SJSA1 (cell line): Measurements from ENCODE around the gene SERPINA5. TPM values are rescaled to one million over a fixed set of nuclear protein-coding genes. Genes with fewer than 3 reads are reported as not detected.
"Not testable (repeated sequence)": the region's sequence is repeated elsewhere in the genome, so short reads cannot be mapped to it uniquely, and the experiment has no call there.

Experiments
- DNase-seq, 2 experiments: peaks; one replicate each; pipeline ENCODE4 v3.0.0-alpha.2; 2015 to 2020; ENCODE audit warnings: low spot score in 2 of 2, low read depth in 1 of 2
- H3K27ac ChIP-seq: fragments of 250-450 bp; sonication (Bioruptor Pico); 2 replicates; pipeline ENCODE4 v1.5.1; 2020; ENCODE audit warnings: mild to moderate bottlenecking, moderate library complexity
- H3K27me3 ChIP-seq: fragments of 250-450 bp; sonication (Bioruptor Pico); replicated peaks from 2 replicates; pipeline ENCODE4 v1.5.1; 2020; ENCODE audit warnings: mild to moderate bottlenecking, moderate library complexity
- H3K36me3 ChIP-seq: fragments of 250-450 bp; sonication (Bioruptor Pico); 2 replicates; pipeline ENCODE4 v1.5.1; 2020; ENCODE audit warnings: mild to moderate bottlenecking
- H3K4me1 ChIP-seq: fragments of 250-450 bp; sonication (Bioruptor Pico); replicated peaks from 2 replicates; pipeline ENCODE4 v1.6.1; 2021; ENCODE audit warnings: mild to moderate bottlenecking
- H3K4me3 ChIP-seq: fragments of 250-450 bp; sonication (Bioruptor Pico); 2 replicates; pipeline ENCODE4 v1.5.1; 2020; ENCODE audit warnings: mild to moderate bottlenecking
- H3K9me3 ChIP-seq: fragments of 250-450 bp; sonication (Bioruptor Pico); replicated peaks from 2 replicates; pipeline ENCODE4 v1.5.1; 2020; ENCODE audit warnings: mild to moderate bottlenecking
- total RNA-seq: library from RNA; depleted of rRNA; stranded (reverse); fragments of >200 nt; shearing (Covaris generic); gene quantifications from 2 replicates; pipeline ENCODE4 v1.2.3, GENCODE V29; 2014

Gene SERPINA5
- total RNA-seq, 1 experiment from 2014 or later, result 0.42 TPM

- Histone ChIP-seq H3K27me3 (no peaks in the 10 kb centered on the region), H3K27ac (no peak overlapping the region), H3K4me1 (peaks cover 6% of the 10 kb centered on the region; the same call in 1 of the 2 replicates), H3K36me3 (no peaks in the 10 kb centered on the region), H3K4me3 (no peak overlapping the region), H3K9me3 (no peaks in the 10 kb centered on the region)
- DNase-seq, result no peak
Measured at GRCh38 chr14:94573475-94574277, 7.5 kb upstream of the SERPINA5 start.

- no peak for DNase-seq
- no peak overlapping the region for H3K27ac ChIP-seq
- no peaks in the 10 kb centered on the region for H3K27me3 ChIP-seq
- H3K9me3 ChIP-seq, result no peaks in the 10 kb centered on the region
- H3K4me3 ChIP-seq, result no peak overlapping the region
- H3K4me1 ChIP-seq, result peaks cover 6% of the 10 kb centered on the region; the same call in 1 of the 2 replicates
- no peaks in the 10 kb centered on the region for H3K36me3 ChIP-seq
Measured at GRCh38 chr14:94574336-94574735, 6.9 kb upstream of the SERPINA5 start.

- Histone ChIP-seq H3K9me3 (no peaks in the 10 kb centered on the region), H3K27me3 (no peaks in the 10 kb centered on the region), H3K4me3 (no peak overlapping the region), H3K27ac (no peak overlapping the region), H3K4me1 (peaks cover 6% of the 10 kb centered on the region; the same call in 1 of the 2 replicates), H3K36me3 (no peaks in the 10 kb centered on the region)
- DNase-seq, result no peak
Measured at GRCh38 chr14:94575730-94576585, 5.3 kb upstream of the SERPINA5 start.

- not testable (repeated sequence) for DNase-seq, H3K36me3 ChIP-seq, H3K4me3 ChIP-seq, H3K9me3 ChIP-seq, H3K27ac ChIP-seq, H3K27me3 ChIP-seq
- H3K4me1 ChIP-seq, result peaks cover 12% of the 10 kb centered on the region; the same call in 1 of the 2 replicates
Measured at GRCh38 chr14:94577472-94577871, 3.8 kb upstream of the SERPINA5 start.

GRCh38 chr14:94578712-94579111 is 2.5 kb upstream of the SERPINA5 start:
- Histone ChIP-seq H3K27me3 (no peaks in the 10 kb centered on the region), H3K4me3 (no peak overlapping the region), H3K36me3 (no peaks in the 10 kb centered on the region), H3K9me3 (no peaks in the 10 kb centered on the region), H3K4me1 (peaks cover 12% of the 10 kb centered on the region; the same call in 1 of the 2 replicates), H3K27ac (no peak overlapping the region)
- DNase-seq, result no peak

GRCh38 chr14:94582199-94582750 is 1.0 kb downstream of the SERPINA5 start:
- H3K4me1 ChIP-seq, result 0 out of 2 replicates have a peak, but pooled peaks cover 6% of the 10 kb centered on the region
- no peaks in the 10 kb centered on the region for H3K9me3 ChIP-seq
- no peaks in the 10 kb centered on the region for H3K27me3 ChIP-seq
- no peak for DNase-seq
- H3K36me3 ChIP-seq, result no peaks in the 10 kb centered on the region
- H3K4me3 ChIP-seq, result no peak overlapping the region
- H3K27ac ChIP-seq, result no peak overlapping the region

GRCh38 chr14:94582851-94583250 is 1.6 kb downstream of the SERPINA5 start:
- DNase-seq, result no peak
- Histone ChIP-seq H3K27ac (no peak overlapping the region), H3K4me1 (0 out of 2 replicates have a peak, but pooled peaks cover 6% of the 10 kb centered on the region), H3K9me3 (no peaks in the 10 kb centered on the region), H3K36me3 (no peaks in the 10 kb centered on the region), H3K4me3 (no peak overlapping the region), H3K27me3 (no peaks in the 10 kb centered on the region)

GRCh38 chr14:94583557-94583956 is 2.3 kb downstream of the SERPINA5 start:
- Histone ChIP-seq H3K9me3 (no peaks in the 10 kb centered on the region), H3K4me1 (0 out of 2 replicates have a peak, but pooled peaks cover 6% of the 10 kb centered on the region), H3K27ac (no peak overlapping the region), H3K36me3 (no peaks in the 10 kb centered on the region), H3K27me3 (no peaks in the 10 kb centered on the region), H3K4me3 (no peak overlapping the region)
- DNase-seq, result no peak

- Histone ChIP-seq H3K36me3 (no peaks in the 10 kb centered on the region), H3K9me3 (no peaks in the 10 kb centered on the region), H3K27ac (no peak overlapping the region), H3K27me3 (no peaks in the 10 kb centered on the region), H3K4me1 (0 out of 2 replicates have a peak, but pooled peaks cover 6% of the 10 kb centered on the region), H3K4me3 (no peak overlapping the region)
- DNase-seq, result no peak
Measured at GRCh38 chr14:94584591-94585280, 3.5 kb downstream of the SERPINA5 start.

GRCh38 chr14:94586635-94587034 is 5.4 kb downstream of the SERPINA5 start:
- H3K4me3 ChIP-seq, result no peak overlapping the region
- no peaks in the 10 kb centered on the region for H3K36me3 ChIP-seq
- H3K4me1 ChIP-seq, result no peaks in the 10 kb centered on the region
- no peaks in the 10 kb centered on the region for H3K9me3 ChIP-seq
- H3K27me3 ChIP-seq, result no peaks in the 10 kb centered on the region
- DNase-seq, result no peak
- H3K27ac ChIP-seq, result no peak overlapping the region

- H3K27ac ChIP-seq, result no peak overlapping the region
- no peaks in the 10 kb centered on the region for H3K36me3 ChIP-seq
- H3K9me3 ChIP-seq, result no peaks in the 10 kb centered on the region
- DNase-seq, result no peak
- H3K4me3 ChIP-seq, result no peak overlapping the region
- H3K27me3 ChIP-seq, result no peaks in the 10 kb centered on the region
- H3K4me1 ChIP-seq, result no peaks in the 10 kb centered on the region
Measured at GRCh38 chr14:94588311-94588710, 7.1 kb downstream of the SERPINA5 start.

- DNase-seq, result no peak
- no peaks in the 10 kb centered on the region for H3K9me3 ChIP-seq
- H3K4me3 ChIP-seq, result no peak overlapping the region
- H3K36me3 ChIP-seq, result no peaks in the 10 kb centered on the region
- no peaks in the 10 kb centered on the region for H3K27me3 ChIP-seq
- H3K27ac ChIP-seq, result no peak overlapping the region
- no peaks in the 10 kb centered on the region for H3K4me1 ChIP-seq
Measured at GRCh38 chr14:94591073-94591472, 9.8 kb downstream of the SERPINA5 start.

- no peak for DNase-seq
- H3K27ac ChIP-seq, result no peak overlapping the region
- no peaks in the 10 kb centered on the region for H3K27me3 ChIP-seq
- H3K4me1 ChIP-seq, result no peaks in the 10 kb centered on the region
- H3K36me3 ChIP-seq, result no peaks in the 10 kb centered on the region
- H3K4me3 ChIP-seq, result no peak overlapping the region
- no peaks in the 10 kb centered on the region for H3K9me3 ChIP-seq
Measured at GRCh38 chr14:94591871-94592270, 10.6 kb downstream of the SERPINA5 start.
